Left lung (tissue), 10 donors: ENCODE results near the gene PKHD1. TPM values are rescaled to one million over a fixed set of nuclear protein-coding genes. Genes with fewer than 3 reads are reported as not detected.

Experiments
- ATAC-seq: fragments of 200-7000 bp; cut with Tn5 transposase; one replicate; pipeline ENCODE4 v1.9.1; 2020; ENCODE audit warnings: moderate library complexity
- DNase-seq, 4 donors: peaks; one replicate each; pipeline ENCODE4 v3.0.0-alpha.2; 2013 to 2020
- H3K27ac ChIP-seq, 2 donors: fragments of 200-600 bp; sonication (generic) in 1 of 2; one replicate each; pipeline versions ENCODE4 v1.5.0 to v1.8.0; 2020 to 2021
- H3K27me3 ChIP-seq, 2 donors: fragments of 200-600 bp; sonication (generic) in 1 of 2; one replicate each; pipeline versions ENCODE4 v1.5.0 to v1.8.0; 2020 to 2021
- H3K36me3 ChIP-seq, 2 donors: fragments of 200-600 bp; sonication (generic) in 1 of 2; one replicate each; pipeline versions ENCODE4 v1.5.0 to v1.8.0; 2020 to 2021
- H3K4me1 ChIP-seq, 2 donors: fragments of 200-600 bp; one replicate each; pipeline ENCODE4 v1.8.0; 2021
- H3K4me3 ChIP-seq, 2 donors: fragments of 200-600 bp; sonication (generic) in 1 of 2; one replicate each; pipeline versions ENCODE4 v1.5.0 to v1.8.0; 2020 to 2021; ENCODE audit warnings: mild to moderate bottlenecking in 1 of 2
- H3K9me3 ChIP-seq, 2 donors: fragments of 200-600 bp; sonication (generic) in 1 of 2; one replicate each; pipeline versions ENCODE4 v1.5.0 to v1.8.0; 2020 to 2021
- CTCF ChIP-seq, 2 donors: fragments of 200-600 bp; sonication (generic) in 1 of 2; IDR thresholded peaks; one replicate each; pipeline versions ENCODE4 v1.5.0 to v1.8.0; 2021; ENCODE audit warnings: antibody characterized with exemption in 2 of 2
- intact Hi-C, 2 donors: fragments of 100-400 bp; cut with DNase I; formaldehyde crosslinking; loops; one replicate each; pipeline versions ENCODE4 v1.11.2 to v1.14.2; 2022
- polyA plus RNA-seq, 6 donors: library from polyadenylated mRNA; unstranded; fragments of 120-200 nt; gene quantifications; one replicate each; pipeline ENCODE4 v1.2.1, GENCODE V29; 2013; ENCODE audit not compliant: insufficient read length in 6 of 6
- total RNA-seq, 2 donors: library from RNA; stranded (reverse); fragmentation: NEBNext Ultra II Directional; extraction: Animal tissue kit (Norgen Biotek cat#: 25700); gene quantifications; one replicate each; pipeline ENCODE4 v1.2.1, GENCODE V29; 2021
- donor health status: DM: no; HTN: yes; CAD: no.
- donor health status: DM: no; HTN: no; CAD: no.

The PKHD1 gene
- total and polyA plus RNA-seq, 8 donors = 0.29 to 7.9 (median 6.2) TPM

- DNase-seq (no peak), ATAC-seq (no peak)
- TF ChIP-seq CTCF (IDR thresholded peaks at IDR 0.05) = no peak
- no peak overlapping the region for H3K4me3 ChIP-seq
- peaks cover 0 to 2% of the 10 kb centered on the region in 2 donors for H3K9me3 ChIP-seq
- intact Hi-C loops = no loop called here
- H3K4me1 ChIP-seq = peaks cover 0 to 5% of the 10 kb centered on the region in 2 donors
- H3K27me3 ChIP-seq = no peaks in the 10 kb centered on the region
- H3K36me3 ChIP-seq = no peaks in the 10 kb centered on the region
- H3K27ac ChIP-seq = no peak overlapping the region
Measured at GRCh38 chr6:51675020-51675921, 412.1 kb downstream of the PKHD1 start.

- Histone ChIP-seq H3K36me3 (no peaks in the 10 kb centered on the region), H3K27ac (no peak overlapping the region), H3K4me3 (no peak overlapping the region), H3K9me3 (no peaks in the 10 kb centered on the region), H3K27me3 (no peaks in the 10 kb centered on the region), H3K4me1 (no peaks in the 10 kb centered on the region)
- intact Hi-C loops = no loop called here
- no peak for TF ChIP-seq CTCF (IDR thresholded peaks at IDR 0.05)
- ATAC-seq (no peak), DNase-seq (no peak)
Measured at GRCh38 chr6:51663525-51663924, 423.9 kb downstream of the PKHD1 start.

- intact Hi-C loops = no loop called here
- Histone ChIP-seq H3K4me3 (no peak overlapping the region), H3K27me3 (no peaks in the 10 kb centered on the region), H3K36me3 (no peaks in the 10 kb centered on the region), H3K9me3 (no peaks in the 10 kb centered on the region), H3K27ac (no peak overlapping the region), H3K4me1 (no peaks in the 10 kb centered on the region)
- no peak for TF ChIP-seq CTCF (IDR thresholded peaks at IDR 0.05)
- DNase-seq (no peak), ATAC-seq (no peak)
Measured at GRCh38 chr6:51660767-51661166, 426.6 kb downstream of the PKHD1 start.

GRCh38 chr6:51657491-51657890 is 429.9 kb downstream of the PKHD1 start:
- intact Hi-C loops = no loop called here
- no peak for TF ChIP-seq CTCF (IDR thresholded peaks at IDR 0.05)
- no peak for DNase-seq
- ATAC-seq = no peak
- no peak overlapping the region for H3K4me3 ChIP-seq
- H3K4me1 ChIP-seq = no peaks in the 10 kb centered on the region
- no peaks in the 10 kb centered on the region for H3K27me3 ChIP-seq
- H3K27ac ChIP-seq = no peak overlapping the region
- no peaks in the 10 kb centered on the region for H3K36me3 ChIP-seq
- H3K9me3 ChIP-seq = no peaks in the 10 kb centered on the region

- no peak for TF ChIP-seq CTCF (IDR thresholded peaks at IDR 0.05)
- Histone ChIP-seq H3K4me1 (no peaks in the 10 kb centered on the region), H3K36me3 (no peaks in the 10 kb centered on the region), H3K4me3 (no peak overlapping the region), H3K27me3 (no peaks in the 10 kb centered on the region), H3K9me3 (no peaks in the 10 kb centered on the region), H3K27ac (no peak overlapping the region)
- ATAC-seq (no peak), DNase-seq (no peak)
- intact Hi-C loops = no loop called here
Measured at GRCh38 chr6:51655517-51655916, 431.9 kb downstream of the PKHD1 start.
